ENCODE data around the gene ITGA11.
"Not testable (repeated sequence)": the region's sequence is repeated elsewhere in the genome, so short reads cannot be mapped to it uniquely, and the experiment has no call there.

ITGA11 gene

DNA sequence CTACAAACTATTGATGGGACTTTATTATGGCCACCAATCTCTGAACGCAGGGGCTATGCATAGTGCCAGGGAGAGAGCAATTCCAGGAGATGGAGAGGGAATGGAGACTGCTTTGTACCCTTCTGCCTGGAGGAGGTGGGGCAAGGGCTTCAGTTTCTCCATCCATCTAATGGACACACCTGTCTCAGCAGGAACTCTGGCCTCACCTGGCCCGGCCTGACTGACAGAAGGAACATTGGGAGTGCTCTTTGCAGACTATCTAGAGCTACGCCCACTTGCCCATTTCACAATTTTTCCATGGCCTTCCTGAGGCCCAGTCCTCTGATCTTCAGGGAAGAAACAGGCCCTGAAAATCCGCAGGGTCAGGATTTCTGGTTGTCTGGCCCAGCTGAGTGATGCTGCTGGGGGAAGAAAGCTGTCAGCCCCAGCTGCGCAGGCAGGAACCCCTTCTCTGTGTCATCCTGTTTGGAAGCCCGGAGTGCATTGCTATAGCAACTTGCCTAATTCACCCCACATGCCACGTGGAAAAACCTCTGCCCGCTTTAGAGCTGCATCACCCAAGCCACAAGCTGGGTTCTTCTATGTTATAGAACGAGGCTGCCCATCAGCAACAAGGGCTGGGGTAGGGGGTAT lies 6.4 kb downstream of the ITGA11 start:
- DNase-seq (ENCODE audit: low spot score) = peak; percentile 92

DNA sequence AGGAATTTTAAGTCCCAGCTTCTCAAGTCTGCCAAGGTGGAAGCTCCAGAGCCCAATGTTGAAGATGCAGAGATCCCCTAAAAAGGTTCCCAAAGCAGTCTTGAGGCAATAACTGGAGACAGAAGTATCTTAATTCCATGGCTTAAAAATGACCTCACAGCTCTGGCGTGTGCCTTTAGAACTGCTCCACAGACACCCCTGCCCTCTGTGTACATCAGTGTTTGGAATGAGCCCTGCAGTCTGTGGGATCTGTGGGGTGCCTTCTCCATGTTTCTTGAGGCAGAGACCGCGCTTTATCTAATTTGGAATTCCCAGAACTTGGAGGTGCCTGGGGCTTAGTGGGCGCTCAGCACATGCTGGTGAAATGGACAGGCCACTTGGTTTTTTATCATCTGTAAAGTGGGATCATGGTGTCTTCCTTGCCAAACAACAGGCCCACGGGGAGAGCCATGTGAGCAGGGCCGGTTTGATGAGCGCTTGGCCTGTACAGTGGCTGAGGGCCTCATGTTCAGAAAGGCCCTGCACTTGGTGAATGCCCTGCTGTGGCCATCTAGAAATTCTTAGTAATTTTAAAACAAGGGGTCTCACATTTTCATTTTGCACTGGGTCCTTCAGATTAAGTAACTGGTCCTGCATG lies 7.1 kb downstream of the ITGA11 start:
- DNase-seq (ENCODE audit: low spot score) = no peak

GRCh38 chr15:68423359-68424296 lies 8.3 kb downstream of the ITGA11 start:
- DNase-seq (ENCODE audit: low spot score) = no peak

GRCh38 chr15:68422403-68423145 lies 9.4 kb downstream of the ITGA11 start:
- not testable (repeated sequence) for DNase-seq (ENCODE audit: low spot score)

DNA sequence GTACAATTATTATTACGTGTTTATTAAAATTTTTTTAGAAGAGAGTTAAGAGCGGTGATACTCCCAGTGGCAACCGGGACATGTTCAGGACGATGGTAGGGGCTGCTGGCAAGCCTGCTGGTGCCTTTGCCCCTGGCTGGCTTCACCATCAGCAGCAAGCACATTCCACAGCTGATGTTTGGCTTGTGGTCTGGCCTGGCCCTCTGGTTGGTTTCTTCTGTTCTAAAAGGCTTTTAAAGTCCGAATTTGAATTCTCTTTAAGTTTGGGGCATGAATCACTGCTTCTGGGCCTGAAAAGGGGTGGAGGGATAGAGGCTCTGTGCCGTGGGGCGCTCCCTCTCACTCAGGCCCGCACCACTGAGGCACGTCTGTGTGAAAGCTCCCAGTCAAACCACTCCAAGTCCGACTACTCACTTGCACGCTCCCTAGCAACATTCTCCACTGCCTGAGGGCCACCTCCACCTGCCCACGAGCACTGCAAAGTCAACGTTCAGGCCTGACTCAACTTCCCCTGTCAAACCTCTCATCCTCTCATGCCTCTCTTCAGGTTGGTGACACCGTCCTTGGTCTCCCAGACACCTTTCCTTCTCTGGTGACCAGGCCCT lies 10.1 kb downstream of the ITGA11 start:
- peak; percentile 69 for DNase-seq (ENCODE audit: low spot score)

GRCh38 chr15:68421115-68421551 lies 10.8 kb downstream of the ITGA11 start:
- DNase-seq (ENCODE audit: low spot score) = no peak

- DNase-seq (ENCODE audit: low spot score) = no peak
Measured at GRCh38 chr15:68420186-68420684, 11.7 kb downstream of the ITGA11 start.

GRCh38 chr15:68419301-68420175 lies 12.4 kb downstream of the ITGA11 start:
- DNase-seq (ENCODE audit: low spot score) = no peak

DNA sequence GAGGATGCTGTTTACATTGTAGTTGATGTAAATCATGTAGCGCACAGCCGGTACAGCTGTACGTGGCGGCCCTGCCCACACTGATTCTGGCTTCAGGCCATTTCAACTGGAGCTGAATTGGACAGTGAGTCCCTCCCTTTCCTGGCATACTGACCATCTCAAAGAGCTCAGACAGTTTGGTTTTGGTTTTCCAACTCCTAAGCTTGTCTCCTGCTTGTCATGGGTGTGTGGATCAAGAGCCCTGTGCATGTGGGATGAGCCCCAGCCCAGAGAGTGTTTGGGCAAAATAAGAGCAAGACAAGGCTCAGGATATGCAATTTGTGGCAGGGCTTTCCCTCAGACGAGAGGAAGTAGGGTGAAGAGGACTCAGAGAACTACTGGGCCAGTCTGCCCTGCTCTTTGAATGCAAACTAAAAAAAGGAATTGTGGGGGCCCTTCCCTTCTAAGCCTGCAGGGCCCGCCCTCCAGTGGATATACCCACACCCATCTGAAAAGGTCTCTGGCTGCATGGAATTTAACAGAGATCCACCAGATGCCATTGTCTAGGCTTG lies 13.3 kb downstream of the ITGA11 start:
- DNase-seq (ENCODE audit: low spot score) = peak; percentile 59

GRCh38 chr15:68417897-68418296 lies 14.1 kb downstream of the ITGA11 start:
- DNase-seq (ENCODE audit: low spot score) = no peak

GRCh38 chr15:68417051-68417450 lies 14.9 kb downstream of the ITGA11 start:
- DNase-seq (ENCODE audit: low spot score) = no peak

DNA sequence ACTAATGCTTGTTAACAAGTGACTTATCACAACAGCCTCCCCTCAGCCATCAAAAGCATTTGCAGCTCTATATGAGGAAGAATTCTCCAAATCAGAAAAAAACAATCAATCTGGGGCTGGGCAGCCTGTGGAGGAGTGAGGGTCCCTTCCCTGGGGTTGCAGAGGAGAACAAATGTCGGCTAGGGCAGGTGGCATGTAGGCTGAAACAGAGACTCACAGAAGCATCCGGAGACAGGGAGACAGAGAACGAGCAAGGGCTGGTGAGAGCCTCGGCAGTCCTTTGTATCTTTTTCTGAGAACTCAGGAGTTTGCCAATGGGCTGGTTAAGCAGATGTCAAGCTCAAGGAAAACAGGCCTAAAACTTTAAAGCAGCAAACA lies 15.8 kb downstream of the ITGA11 start:
- DNase-seq (ENCODE audit: low spot score) = no peak

GRCh38 chr15:68415501-68416157 lies 16.3 kb downstream of the ITGA11 start:
- DNase-seq (ENCODE audit: low spot score) = no peak

DNA sequence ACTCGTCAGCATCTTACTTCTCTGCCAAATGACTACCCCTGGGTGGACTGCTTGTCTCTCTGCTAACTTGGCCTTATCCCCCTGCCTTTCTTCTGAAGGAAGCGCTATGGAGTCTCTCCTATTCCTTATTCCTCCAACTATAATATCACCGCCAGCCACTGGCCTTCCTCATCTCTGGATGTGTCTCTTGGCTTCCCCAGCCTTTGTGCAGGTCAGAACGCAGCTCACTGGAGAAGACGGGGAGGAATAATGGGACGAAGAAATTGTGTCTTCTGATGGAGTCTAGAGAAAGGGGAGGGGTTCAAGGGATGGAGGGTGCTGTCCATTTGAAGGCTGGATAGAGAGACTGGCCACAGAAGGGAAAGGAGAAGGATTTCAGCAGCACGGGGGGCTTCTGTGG lies 16.9 kb downstream of the ITGA11 start:
- DNase-seq (ENCODE audit: low spot score) = no peak

DNA sequence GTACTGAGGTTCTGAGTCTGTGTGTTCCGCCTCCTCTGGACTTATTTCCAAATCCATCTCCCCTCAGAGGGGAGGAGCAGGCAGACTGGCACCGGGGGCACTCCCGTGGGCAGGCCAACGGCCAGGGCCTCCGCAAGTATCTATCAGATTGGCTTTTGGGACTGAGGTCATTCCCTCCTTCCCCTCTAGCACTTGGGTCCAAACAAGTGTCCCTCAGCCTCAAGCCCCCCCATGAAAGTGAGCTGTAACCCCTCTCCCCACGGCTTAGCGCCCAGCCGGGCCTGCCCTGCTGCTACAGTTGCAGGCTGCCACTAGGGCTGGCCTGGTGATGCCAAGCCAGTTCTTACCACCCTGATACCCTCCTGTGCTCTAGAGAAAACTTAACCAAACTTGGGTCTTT lies 17.4 kb downstream of the ITGA11 start:
- DNase-seq (ENCODE audit: low spot score) = no peak

GRCh38 chr15:68414206-68414555 lies 17.8 kb downstream of the ITGA11 start:
- no peak for DNase-seq (ENCODE audit: low spot score)

- DNase-seq (ENCODE audit: low spot score) = peak; percentile 25
Measured at GRCh38 chr15:68413363-68414205, 18.4 kb downstream of the ITGA11 start.

DNA sequence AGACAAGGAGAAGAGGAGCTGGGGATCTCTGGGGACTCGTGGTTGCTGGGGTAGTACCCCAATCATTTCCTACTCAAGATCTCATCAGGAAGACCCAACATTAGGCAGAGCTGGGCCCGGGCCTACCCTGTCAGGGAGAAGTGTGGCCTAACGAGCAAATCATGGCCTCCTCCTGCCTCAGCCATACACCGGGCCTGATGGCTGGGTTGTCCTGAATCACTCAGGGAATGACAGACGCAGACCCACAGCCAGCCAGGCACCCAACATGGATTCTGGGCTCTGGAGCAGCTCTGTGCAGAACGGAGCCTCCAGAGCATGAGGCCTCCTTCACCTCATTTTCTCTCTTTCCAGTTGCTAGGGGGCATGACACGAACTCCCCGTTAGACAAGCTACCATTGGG lies 19.7 kb downstream of the ITGA11 start:
- no peak for DNase-seq (ENCODE audit: low spot score)

GRCh38 chr15:68411735-68412134 lies 20.2 kb downstream of the ITGA11 start:
- DNase-seq (ENCODE audit: low spot score) = no peak
